ENCODE measurements around the gene MSL2. TPM values are rescaled to one million over a fixed set of nuclear protein-coding genes. Genes with fewer than 3 reads are reported as not detected.

The MSL2 gene
- polyA plus RNA-seq, 1 of the 3 experiments (the other 2 are of a cell fraction): 2.4 TPM

GRCh38 chr3:136239094-136239493 is 43.0 kb upstream of the MSL2 start:
- ChIA-PET CTCF (no interaction called here), POLR2A (no interaction called here)
- H3K9me3 ChIP-seq: no peaks in the 10 kb centered on the region
- H3K27me3 ChIP-seq (ENCODE audit: insufficient read depth): peaks cover 6% of the 10 kb centered on the region; the same call in 1 of the 2 replicates
- H3F3A ChIP-seq (replicated peaks; ENCODE audit: insufficient read depth): no peaks in the 10 kb centered on the region
- no peak overlapping the region for H3K27ac ChIP-seq (ENCODE audit: low read depth in 2 of 2, low read length in 1 of 2)
- no peak overlapping the region for H3K4me2 ChIP-seq
- WGBS (ENCODE audit: low lambda C conversion rate): 28% methylated on average over 1 of the region's 1 CpG
- no peak overlapping the region for H3K4me3 ChIP-seq (ENCODE audit: low read depth in 2 of 2, low read length in 1 of 2)
- H3K9me2 ChIP-seq: no peaks in the 10 kb centered on the region
- DNase-seq: no peak
- H3K36me3 ChIP-seq (replicated peaks in 1 of 2; ENCODE audit: control insufficient read depth in 1 of 2, insufficient read depth in 2 of 2, low read length in 1 of 2): no peaks in the 10 kb centered on the region
- no peaks in the 10 kb centered on the region for H3K4me1 ChIP-seq (ENCODE audit: control insufficient read depth in 1 of 2, insufficient read depth in 2 of 2, low read depth in 1 of 2, low read length in 1 of 2)
- no peaks in the 10 kb centered on the region for H3K79me2 ChIP-seq (ENCODE audit: insufficient read depth)
- H4K20me1 ChIP-seq (ENCODE audit: insufficient read depth): no peaks in the 10 kb centered on the region
- H2AFZ ChIP-seq (ENCODE audit: low read depth): no peak overlapping the region
- TF ChIP-seq JUND (IDR thresholded peaks at IDR 0.05) (no peak), FOXM1 (IDR thresholded peaks at IDR 0.05; ENCODE audit: low read depth) (no peak), NRF1 (IDR thresholded peaks at IDR 0.05; ENCODE audit: low read depth, low read length) (no peak), TEAD4 (IDR thresholded peaks at IDR 0.05; ENCODE audit: borderline replicate concordance, insufficient read depth) (no peak)
- TF ChIP-seq, protein P1, sequence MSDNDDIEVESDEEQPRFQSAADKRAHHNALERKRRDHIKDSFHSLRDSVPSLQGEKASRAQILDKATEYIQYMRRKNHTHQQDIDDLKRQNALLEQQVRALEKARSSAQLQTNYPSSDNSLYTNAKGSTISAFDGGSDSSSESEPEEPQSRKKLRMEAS (IDR thresholded peaks at IDR 0.05; ENCODE audit: low read depth): no peak
- TF ChIP-seq, protein P2, sequence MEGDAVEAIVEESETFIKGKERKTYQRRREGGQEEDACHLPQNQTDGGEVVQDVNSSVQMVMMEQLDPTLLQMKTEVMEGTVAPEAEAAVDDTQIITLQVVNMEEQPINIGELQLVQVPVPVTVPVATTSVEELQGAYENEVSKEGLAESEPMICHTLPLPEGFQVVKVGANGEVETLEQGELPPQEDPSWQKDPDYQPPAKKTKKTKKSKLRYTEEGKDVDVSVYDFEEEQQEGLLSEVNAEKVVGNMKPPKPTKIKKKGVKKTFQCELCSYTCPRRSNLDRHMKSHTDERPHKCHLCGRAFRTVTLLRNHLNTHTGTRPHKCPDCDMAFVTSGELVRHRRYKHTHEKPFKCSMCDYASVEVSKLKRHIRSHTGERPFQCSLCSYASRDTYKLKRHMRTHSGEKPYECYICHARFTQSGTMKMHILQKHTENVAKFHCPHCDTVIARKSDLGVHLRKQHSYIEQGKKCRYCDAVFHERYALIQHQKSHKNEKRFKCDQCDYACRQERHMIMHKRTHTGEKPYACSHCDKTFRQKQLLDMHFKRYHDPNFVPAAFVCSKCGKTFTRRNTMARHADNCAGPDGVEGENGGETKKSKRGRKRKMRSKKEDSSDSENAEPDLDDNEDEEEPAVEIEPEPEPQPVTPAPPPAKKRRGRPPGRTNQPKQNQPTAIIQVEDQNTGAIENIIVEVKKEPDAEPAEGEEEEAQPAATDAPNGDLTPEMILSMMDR (IDR thresholded peaks at IDR 0.05): no peak
- no peak overlapping the region for H3K9ac ChIP-seq

DNA sequence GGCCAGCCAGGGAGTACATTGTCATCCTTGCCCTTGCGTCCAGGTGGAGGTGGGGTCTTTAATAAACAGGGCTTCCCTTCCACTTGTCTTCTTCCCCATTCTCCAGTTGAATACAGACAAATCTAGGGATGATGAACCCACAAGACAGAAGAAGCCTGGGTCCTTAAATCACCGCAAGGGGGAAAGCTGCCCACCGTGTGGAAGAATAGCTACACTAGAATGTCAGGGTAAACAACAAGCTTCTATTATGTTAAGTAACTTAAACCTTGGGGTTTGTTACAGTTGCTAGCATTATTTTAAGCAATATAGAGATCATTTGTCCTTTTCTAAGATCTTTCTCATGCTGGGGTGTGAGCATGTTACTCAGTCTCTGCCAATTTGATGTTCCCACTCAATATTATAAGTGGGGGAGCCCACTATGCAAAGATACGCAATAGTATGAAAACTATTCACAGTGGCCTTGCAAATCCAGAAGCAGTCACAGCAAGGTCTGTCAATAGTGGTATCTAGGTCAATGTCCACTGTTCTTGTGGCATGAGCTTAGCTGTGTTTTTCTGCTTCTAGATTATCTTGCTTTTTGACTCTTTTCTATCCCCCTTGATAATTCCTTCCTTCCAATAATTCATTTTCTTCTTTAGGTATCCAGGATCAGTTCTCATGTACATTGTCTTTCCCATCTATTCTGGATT is 42.0 kb upstream of the MSL2 start:
- Histone ChIP-seq H3K36me3 (replicated peaks in 1 of 2; ENCODE audit: control insufficient read depth in 1 of 2, insufficient read depth in 2 of 2, low read length in 1 of 2) (no peaks in the 10 kb centered on the region), H3K9me2 (no peaks in the 10 kb centered on the region), H3K9me3 (no peaks in the 10 kb centered on the region), H3F3A (replicated peaks; ENCODE audit: insufficient read depth) (no peaks in the 10 kb centered on the region), H3K79me2 (ENCODE audit: insufficient read depth) (no peaks in the 10 kb centered on the region), H3K27me3 (ENCODE audit: insufficient read depth) (peaks cover 6% of the 10 kb centered on the region; the same call in 1 of the 2 replicates), H3K9ac (no peak overlapping the region), H3K4me3 (ENCODE audit: low read depth in 2 of 2, low read length in 1 of 2) (no peak overlapping the region), H3K4me1 (ENCODE audit: control insufficient read depth in 1 of 2, insufficient read depth in 2 of 2, low read depth in 1 of 2, low read length in 1 of 2) (no peaks in the 10 kb centered on the region), H3K4me2 (no peak overlapping the region), H2AFZ (ENCODE audit: low read depth) (no peak overlapping the region), H4K20me1 (ENCODE audit: insufficient read depth) (no peaks in the 10 kb centered on the region), H3K27ac (ENCODE audit: low read depth in 2 of 2, low read length in 1 of 2) (no peak overlapping the region)
- DNase-seq: no peak
- ChIA-PET CTCF (no interaction called here), POLR2A (no interaction called here)
- no peak for TF ChIP-seq TCF12 (IDR thresholded peaks at IDR 0.05)
- TF ChIP-seq, protein P3, sequence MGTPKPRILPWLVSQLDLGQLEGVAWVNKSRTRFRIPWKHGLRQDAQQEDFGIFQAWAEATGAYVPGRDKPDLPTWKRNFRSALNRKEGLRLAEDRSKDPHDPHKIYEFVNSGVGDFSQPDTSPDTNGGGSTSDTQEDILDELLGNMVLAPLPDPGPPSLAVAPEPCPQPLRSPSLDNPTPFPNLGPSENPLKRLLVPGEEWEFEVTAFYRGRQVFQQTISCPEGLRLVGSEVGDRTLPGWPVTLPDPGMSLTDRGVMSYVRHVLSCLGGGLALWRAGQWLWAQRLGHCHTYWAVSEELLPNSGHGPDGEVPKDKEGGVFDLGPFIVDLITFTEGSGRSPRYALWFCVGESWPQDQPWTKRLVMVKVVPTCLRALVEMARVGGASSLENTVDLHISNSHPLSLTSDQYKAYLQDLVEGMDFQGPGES (IDR thresholded peaks at IDR 0.05; ENCODE audit: low read depth, low read length): no peak
- TF ChIP-seq FOXJ3 (CRISPR knock-in tag; IDR thresholded peaks at IDR 0.05): no peak
- TF ChIP-seq ELF1 (IDR thresholded peaks at IDR 0.05): no peak
- no peak for TF ChIP-seq YY1 (IDR thresholded peaks at IDR 0.05; ENCODE audit: low read depth)
- TF ChIP-seq, protein P4, sequence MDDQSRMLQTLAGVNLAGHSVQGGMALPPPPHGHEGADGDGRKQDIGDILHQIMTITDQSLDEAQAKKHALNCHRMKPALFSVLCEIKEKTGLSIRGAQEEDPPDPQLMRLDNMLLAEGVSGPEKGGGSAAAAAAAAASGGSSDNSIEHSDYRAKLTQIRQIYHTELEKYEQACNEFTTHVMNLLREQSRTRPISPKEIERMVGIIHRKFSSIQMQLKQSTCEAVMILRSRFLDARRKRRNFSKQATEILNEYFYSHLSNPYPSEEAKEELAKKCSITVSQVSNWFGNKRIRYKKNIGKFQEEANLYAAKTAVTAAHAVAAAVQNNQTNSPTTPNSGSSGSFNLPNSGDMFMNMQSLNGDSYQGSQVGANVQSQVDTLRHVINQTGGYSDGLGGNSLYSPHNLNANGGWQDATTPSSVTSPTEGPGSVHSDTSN (IDR thresholded peaks at IDR 0.05): no peak
- TF ChIP-seq NFIC (IDR thresholded peaks at IDR 0.05; ENCODE audit: borderline replicate concordance): no peak
- TF ChIP-seq SIN3A (IDR thresholded peaks at IDR 0.05; ENCODE audit: borderline replicate concordance, low read depth, low read length): no peak
- no peak for TF ChIP-seq REST (IDR thresholded peaks at IDR 0.05; ENCODE audit: low read depth, low read length)
- TF ChIP-seq ZBTB33 (IDR thresholded peaks at IDR 0.05; ENCODE audit: borderline replicate concordance, low read depth): no peak
- TF ChIP-seq MEF2A (IDR thresholded peaks at IDR 0.05; ENCODE audit: borderline replicate concordance, low read depth): no peak
- WGBS (ENCODE audit: low lambda C conversion rate): 84% methylated on average over 4 of the region's 4 CpGs
